ENCODE results near the gene ANKRD44. TPM values are rescaled to one million over a fixed set of nuclear protein-coding genes. Genes with fewer than 3 reads are reported as not detected.

The ANKRD44 gene
- polyA plus RNA-seq, 3 donors, result 9.6 to 10.5 (median 9.8) TPM

- no peak for DNase-seq (ENCODE audit: low read depth in 3 of 3, low spot score in 2 of 3)
Observed at GRCh38 chr2:196970099-196970498, 340.5 kb downstream of the ANKRD44 start.

- no peak for DNase-seq (ENCODE audit: low read depth in 3 of 3, low spot score in 2 of 3)
Observed at GRCh38 chr2:196968516-196968915, 342.1 kb downstream of the ANKRD44 start.

GRCh38 chr2:196967775-196968174, 342.8 kb downstream of the ANKRD44 start:
- no peak for DNase-seq (ENCODE audit: low read depth in 3 of 3, low spot score in 2 of 3)

- no peak for DNase-seq (ENCODE audit: low read depth in 3 of 3, low spot score in 2 of 3)
Observed at GRCh38 chr2:196967116-196967515, 343.5 kb downstream of the ANKRD44 start.

GRCh38 chr2:196966061-196966460, 344.5 kb downstream of the ANKRD44 start:
- DNase-seq (ENCODE audit: low read depth in 3 of 3, low spot score in 2 of 3), result no peak

- no peak for DNase-seq (ENCODE audit: low read depth in 3 of 3, low spot score in 2 of 3)
Observed at GRCh38 chr2:196965651-196966050, 344.9 kb downstream of the ANKRD44 start.

GRCh38 chr2:196963961-196964360, 346.6 kb downstream of the ANKRD44 start:
- DNase-seq (ENCODE audit: low read depth in 3 of 3, low spot score in 2 of 3), result no peak

- no peak for DNase-seq (ENCODE audit: low read depth in 3 of 3, low spot score in 2 of 3)
Observed at GRCh38 chr2:196963043-196963442, 347.5 kb downstream of the ANKRD44 start.

GRCh38 chr2:196962325-196962724, 348.3 kb downstream of the ANKRD44 start:
- DNase-seq (ENCODE audit: low read depth in 3 of 3, low spot score in 2 of 3), result no peak

GRCh38 chr2:196961889-196962288, 348.7 kb downstream of the ANKRD44 start:
- no peak for DNase-seq (ENCODE audit: low read depth in 3 of 3, low spot score in 2 of 3)

- no peak for DNase-seq (ENCODE audit: low read depth in 3 of 3, low spot score in 2 of 3)
Observed at GRCh38 chr2:196959734-196960338, 350.7 kb downstream of the ANKRD44 start.

GRCh38 chr2:196959281-196959680, 351.3 kb downstream of the ANKRD44 start:
- no peak for DNase-seq (ENCODE audit: low read depth in 3 of 3, low spot score in 2 of 3)

GRCh38 chr2:196957881-196958525, 352.6 kb downstream of the ANKRD44 start:
- DNase-seq (ENCODE audit: low read depth in 3 of 3, low spot score in 2 of 3), result no peak

- DNase-seq (ENCODE audit: low read depth in 3 of 3, low spot score in 2 of 3), result no peak
Observed at GRCh38 chr2:196957442-196957841, 353.1 kb downstream of the ANKRD44 start.

GRCh38 chr2:196956069-196956468, 354.5 kb downstream of the ANKRD44 start:
- no peak for DNase-seq (ENCODE audit: low read depth in 3 of 3, low spot score in 2 of 3)

GRCh38 chr2:196955036-196955435, 355.5 kb downstream of the ANKRD44 start:
- no peak for DNase-seq (ENCODE audit: low read depth in 3 of 3, low spot score in 2 of 3)

- DNase-seq (ENCODE audit: low read depth in 3 of 3, low spot score in 2 of 3), result no peak
Observed at GRCh38 chr2:196954001-196954400, 356.6 kb downstream of the ANKRD44 start.

GRCh38 chr2:196952936-196953335, 357.6 kb downstream of the ANKRD44 start:
- DNase-seq (ENCODE audit: low read depth in 3 of 3, low spot score in 2 of 3), result no peak

- no peak for DNase-seq (ENCODE audit: low read depth in 3 of 3, low spot score in 2 of 3)
Observed at GRCh38 chr2:196951973-196952372, 358.6 kb downstream of the ANKRD44 start.

- no peak for DNase-seq (ENCODE audit: low read depth in 3 of 3, low spot score in 2 of 3)
Observed at GRCh38 chr2:196949116-196949515, 361.5 kb downstream of the ANKRD44 start.

GRCh38 chr2:196944570-196944969, 366.0 kb downstream of the ANKRD44 start:
- DNase-seq (ENCODE audit: low read depth in 3 of 3, low spot score in 2 of 3), result no peak

- DNase-seq (ENCODE audit: low read depth in 3 of 3, low spot score in 2 of 3), result no peak
Observed at GRCh38 chr2:196941398-196942078, 369.0 kb downstream of the ANKRD44 start.

All from right renal cortex interstitium (tissue), 3 donors.